ENCODE results near the gene KBTBD2.

GRCh38 chr7:32888505-32888904 lies 3.1 kb downstream of the KBTBD2 start:
- TF ChIP-seq CTCF (IDR thresholded peaks at IDR 0.05; ENCODE audit: extremely low read depth in 1 of 2, insufficient read depth in 1 of 2, low read depth in 1 of 2, low read length in 2 of 2) = no peak
- TF ChIP-seq EZH2 (IDR thresholded peaks at IDR 0.05; ENCODE audit: borderline replicate concordance, low read depth, low read length, severe bottlenecking) = no peak
- no peak for TF ChIP-seq POLR2AphosphoS5 (IDR thresholded peaks at IDR 0.05; ENCODE audit: insufficient read depth, low read depth, low read length)
- TF ChIP-seq POLR2A (IDR thresholded peaks at IDR 0.05; ENCODE audit: low read depth, low read length) = no peak
- no peak for TF ChIP-seq FOS (IDR thresholded peaks at IDR 0.05; ENCODE audit: borderline replicate concordance, insufficient read depth, low read length)

Measured in endothelial cell of umbilical vein (primary cell).